HCT116 (cell line): ENCODE results near the gene SLC27A1. TPM values are rescaled to one million over a fixed set of nuclear protein-coding genes. Genes with fewer than 3 reads are reported as not detected.
"Not testable (repeated sequence)": the region's sequence is repeated elsewhere in the genome, so short reads cannot be mapped to it uniquely, and the experiment has no call there.

Source experiments
- ATAC-seq: fragments of 200-7000 bp; cut with Tn5 transposase; 2 replicates; pipeline ENCODE4 v1.9.1; 2020; ENCODE audit warnings: mild to moderate bottlenecking, moderate library complexity
- BruUV-seq: library from RNA; stranded (reverse); fragments of 400-500 nt; replicated peaks from 2 replicates; lab custom pipeline; 2021; lab: Mats Ljungman, UMichigan
- CTCF ChIA-PET: fragments of 300-600 bp; sonication (Branson Sonifier 250); formaldehyde crosslinking; loops from one replicate; lab custom pipeline; 2021; ENCODE audit warnings: antibody characterized with exemption; lab: Charles Lee
- POLR2A ChIA-PET: fragments of 300-600, 350-600 bp; sonication (Branson Sonifier 250); formaldehyde crosslinking; loops from one replicate; lab custom pipeline; 2021; ENCODE audit warnings: antibody characterized with exemption; lab: Charles Lee
- RAD21 ChIA-PET, 2 experiments: fragments of 300-600 bp; sonication (Branson Sonifier 250); formaldehyde crosslinking; loops; one replicate each; lab custom pipeline; 2023; ENCODE audit warnings: low total read pairs in 2 of 2; ENCODE audit not compliant: uncharacterized antibody in 2 of 2, unreplicated experiment in 2 of 2, low non-redundant PET in 1 of 2; lab: Charles Lee
- DNase-seq: peaks from one replicate; pipeline ENCODE4 v3.0.0-alpha.2; 2010; ENCODE audit warnings: low read depth, low spot score
- H2AFZ ChIP-seq: fragments of 200-600 bp; shearing (Covaris generic), sonication (generic); 2 replicates; pipeline ENCODE4 v1.6.1; 2017; ENCODE audit warnings: low read depth, mixed run types, mixed read lengths, antibody characterized with exemption, low read length; ENCODE audit not compliant: poor library complexity, severe bottlenecking
- H3K27ac ChIP-seq: 2 replicates; pipeline ENCODE4 v1.5.1; 2012; ENCODE audit warnings: low read depth, low read length
- H3K27me3 ChIP-seq: fragments of 200-600 bp; sonication (generic); 2 replicates; pipeline ENCODE4 v1.6.1; 2016; ENCODE audit warnings: mixed run types, low read length, mixed read lengths; ENCODE audit not compliant: insufficient read depth
- H3K36me3 ChIP-seq, 2 experiments: fragments of 200-500 bp in 1 of 2; fragments of 200-600 bp in 1 of 2; sonication (Bioruptor generic) in 1 of 2; sonication (generic) in 1 of 2; 2 replicates each; pipeline versions ENCODE4 v1.5.1 to v1.6.1; 2014 to 2016; ENCODE audit warnings: low read length in 2 of 2, inconsistent platforms in 1 of 2, mixed read lengths in 1 of 2, mixed run types in 1 of 2; ENCODE audit not compliant: insufficient read depth in 2 of 2, control insufficient read depth in 1 of 2
- H3K4me1 ChIP-seq, 2 experiments: fragments of 200-600 bp in 1 of 2; sonication (generic) in 1 of 2; 2 replicates each; pipeline versions ENCODE4 v1.5.1 to v1.6.1; 2012 to 2017; ENCODE audit warnings: low read length in 2 of 2, inconsistent platforms in 1 of 2, mild to moderate bottlenecking in 1 of 2, mixed read lengths in 1 of 2, mixed run types in 1 of 2, moderate library complexity in 1 of 2; ENCODE audit not compliant: insufficient read depth in 2 of 2, control insufficient read depth in 1 of 2
- H3K4me2 ChIP-seq: fragments of 200-600 bp; sonication (generic); 2 replicates; pipeline ENCODE4 v1.6.1; 2017; ENCODE audit warnings: mixed run types, low read length, mixed read lengths
- H3K4me3 ChIP-seq, 2 experiments: fragments of 200-600 bp in 1 of 2; sonication (generic) in 1 of 2; replicated peaks in 1 of 2; 2 replicates each; pipeline ENCODE4 v1.5.1; 2011 to 2016; ENCODE audit warnings: low read length in 2 of 2, control low read depth in 1 of 2, low read depth in 1 of 2, mild to moderate bottlenecking in 1 of 2, mixed read lengths in 1 of 2, mixed run types in 1 of 2
- H3K79me2 ChIP-seq: fragments of 200-600 bp; sonication (generic); 2 replicates; pipeline ENCODE4 v1.6.1; 2017; ENCODE audit warnings: mild to moderate bottlenecking, mixed run types, low read length, moderate library complexity, mixed read lengths; ENCODE audit not compliant: insufficient read depth
- H3K9ac ChIP-seq: fragments of 200-600 bp; sonication (generic); 2 replicates; pipeline ENCODE4 v1.6.1; 2016; ENCODE audit warnings: low read length, mixed read lengths
- H3K9me2 ChIP-seq: fragments of 200-600 bp; sonication (generic), shearing (Covaris generic); 2 replicates; pipeline ENCODE4 v1.6.1; 2017; ENCODE audit warnings: mixed run types, mild to moderate bottlenecking, moderate library complexity; ENCODE audit not compliant: insufficient read depth
- H3K9me3 ChIP-seq, 2 experiments: fragments of 200-500 bp in 1 of 2; fragments of 200-600 bp in 1 of 2; sonication (Bioruptor generic) in 1 of 2; sonication (generic) in 1 of 2; 2 replicates each; pipeline ENCODE4 v1.6.1; 2014 to 2017; ENCODE audit warnings: low read length in 2 of 2, mixed read lengths in 2 of 2, inconsistent platforms in 1 of 2, low read depth in 1 of 2, mild to moderate bottlenecking in 1 of 2, mixed run types in 1 of 2, moderate library complexity in 1 of 2; ENCODE audit not compliant: control insufficient read depth in 1 of 2, insufficient read depth in 1 of 2
- H4K20me1 ChIP-seq: fragments of 200-600 bp; sonication (generic), shearing (Covaris generic); 2 replicates; pipeline ENCODE4 v1.6.1; 2017; ENCODE audit warnings: mixed run types, mild to moderate bottlenecking, moderate library complexity; ENCODE audit not compliant: insufficient read depth
- CTCF ChIP-seq, 3 experiments: fragments of 200-600 bp in 1 of 3; sonication (generic) in 1 of 3; IDR thresholded peaks in 2 of 3; conservative IDR thresholded peaks in 1 of 3; 2 replicates each; pipeline ENCODE4 v1.5.1; 2012 to 2017; ENCODE audit warnings: low read depth in 2 of 3, low read length in 2 of 3, antibody characterized with exemption in 1 of 3, borderline replicate concordance in 1 of 3, control low read depth in 1 of 3, mild to moderate bottlenecking in 1 of 3, mixed read lengths in 1 of 3, mixed run types in 1 of 3, moderate library complexity in 1 of 3; ENCODE audit not compliant: insufficient read depth in 1 of 3
- ELF1 ChIP-seq: IDR thresholded peaks from 2 replicates; pipeline ENCODE4 v1.6.1; 2012; ENCODE audit warnings: low read depth, borderline replicate concordance
- EZH2phosphoT487 ChIP-seq: fragments of 200-600 bp; IDR thresholded peaks from 2 replicates; pipeline ENCODE4 v1.6.1; 2018; ENCODE audit warnings: antibody characterized with exemption, borderline replicate concordance
- JUND ChIP-seq: IDR thresholded peaks from 2 replicates; pipeline ENCODE4 v1.6.1; 2012
- POLR2AphosphoS5 ChIP-seq: IDR thresholded peaks from 2 replicates; pipeline ENCODE4 v1.6.1; 2011; ENCODE audit warnings: mild to moderate bottlenecking, low read depth, low read length, moderate library complexity
- SRF ChIP-seq: IDR thresholded peaks from 2 replicates; pipeline ENCODE4 v1.6.1; 2012; ENCODE audit warnings: low read depth
- intact Hi-C: fragments of 100-400 bp; cut with micrococcal nuclease; formaldehyde crosslinking; loops from 2 replicates; pipeline ENCODE4 v1.10.0; 2022
- total RNA-seq: library from RNA; stranded (reverse); gene quantifications from one replicate; pipeline ENCODE4 v1.2.1, GENCODE V29; 2021; ENCODE audit not compliant: unreplicated experiment

The SLC27A1 gene
- total RNA-seq, 1 experiment from 2014 or later, result 22.5 TPM

- H2AFZ ChIP-seq, RAD21 ChIA-PET, H3K36me3 ChIP-seq, H3K9me3 ChIP-seq, POLR2A ChIA-PET, H3K79me2 ChIP-seq, CTCF ChIA-PET, DNase-seq, BruUV-seq, H4K20me1 ChIP-seq, H3K4me2 ChIP-seq, ATAC-seq, H3K27ac ChIP-seq, H3K9me2 ChIP-seq, H3K27me3 ChIP-seq, H3K9ac ChIP-seq, H3K4me3 ChIP-seq: not testable (repeated sequence)
- peaks cover 11 to 32% of the 10 kb centered on the region in 2 experiments for H3K4me1 ChIP-seq
- intact Hi-C loops, result loop anchor here (5.0 kb wide), 1 partner anchor 268 kb away; no protein-coding TSS in a partner anchor
- peak in 1 of 3 experiments; percentile 15; a peak in 1 of 6 replicates for TF ChIP-seq CTCF (IDR thresholded peaks at IDR 0.05 in 2 of 3, conservative IDR thresholded peaks at IDR 0.05 in 1 of 3; ENCODE audit: borderline replicate concordance in 1 of 3, insufficient read depth in 1 of 3, low read depth in 2 of 3, low read length in 2 of 3)
These were observed 28.7 kb downstream of the SLC27A1 start for GRCh38 chr19:17499025-17499424.

GRCh38 chr19:17499648-17500446 is 29.5 kb downstream of the SLC27A1 start:
- Histone ChIP-seq H3K9me3 (no peaks in the 10 kb centered on the region), H3K36me3 (no peaks in the 10 kb centered on the region; a peak in 2 of 4 replicates), H4K20me1 (no peaks in the 10 kb centered on the region), H3K27me3 (no peaks in the 10 kb centered on the region), H3K4me2 (no peak overlapping the region), H3K9me2 (no peaks in the 10 kb centered on the region), H3K4me3 (no peak overlapping the region), H3K4me1 (peaks cover 11 to 38% of the 10 kb centered on the region in 2 experiments), H3K79me2 (peaks cover 11% of the 10 kb centered on the region), H3K27ac (peak overlapping the region; percentile 28), H3K9ac (no peak overlapping the region), H2AFZ (no peak overlapping the region)
- no peak for ATAC-seq
- BruUV-seq, result no TSS peak
- CTCF ChIA-PET, result no interaction called here
- no peak for DNase-seq
- intact Hi-C loops, result loop anchor here (5.0 kb wide), 1 partner anchor 267 kb away; no protein-coding TSS in a partner anchor
- RAD21 ChIA-PET, result no interaction called here
- POLR2A ChIA-PET, result no interaction called here
- TF ChIP-seq EZH2phosphoT487, result no peak
- peak; percentile 21; the same call in 1 of the 2 replicates for TF ChIP-seq JUND
- TF ChIP-seq SRF, result no peak
- peak; percentile 45 for TF ChIP-seq POLR2AphosphoS5
- no peak for TF ChIP-seq ELF1
